Measurements from ENCODE around the gene ANTXR2. TPM values are rescaled to one million over a fixed set of nuclear protein-coding genes. Genes with fewer than 3 reads are reported as not detected.
A peak's percentile ranks its signal among the peaks of the same experiment; 100 is the strongest.

The ANTXR2 gene
- total and polyA plus RNA-seq, 2 of the 13 experiments (the other 11 are each of a cell fraction or from before 2014, with no cell fraction given) = 4.6 to 14.5 TPM

DNA sequence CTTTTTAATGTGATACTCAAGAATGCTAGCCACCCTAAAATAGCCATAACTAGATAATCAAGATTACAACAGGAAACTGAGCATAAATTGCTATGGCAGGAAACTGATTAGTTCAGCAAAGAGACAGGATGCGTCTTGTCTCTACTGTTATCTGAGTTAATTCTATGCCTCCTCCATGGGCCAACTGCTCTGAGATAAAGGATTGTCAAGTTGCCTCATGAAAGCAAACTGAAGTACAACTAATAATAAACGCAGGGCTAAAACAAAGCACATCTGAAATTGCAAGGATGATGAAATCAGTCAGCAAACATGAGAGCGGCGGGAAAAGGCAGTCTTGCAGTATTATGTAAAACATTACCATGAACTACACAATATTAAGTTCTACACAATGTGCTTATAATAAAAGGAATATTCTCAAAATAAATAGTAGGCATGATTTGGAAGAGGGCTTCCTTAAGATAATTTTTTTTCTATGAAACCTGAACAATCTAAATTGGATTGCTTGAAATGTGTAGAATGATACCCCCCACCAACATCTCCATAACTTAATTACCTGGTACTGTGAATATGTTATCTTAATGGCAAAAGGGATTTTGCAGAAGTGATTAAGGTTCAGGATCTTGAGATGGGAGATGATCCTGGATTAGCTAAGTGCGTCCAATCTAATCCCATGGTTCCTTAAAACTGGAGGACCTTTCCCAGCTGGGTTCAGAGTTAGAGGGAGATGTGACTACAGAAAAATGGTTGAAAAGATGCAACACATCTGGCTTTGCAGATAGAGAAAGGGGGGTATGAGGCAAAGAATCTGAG is 65.9 kb downstream of the ANTXR2 start (continued):
- TF ChIP-seq CEBPG (CRISPR knock-in tag; IDR thresholded peaks at IDR 0.05) (peak; percentile 90), ZNF772 (CRISPR knock-in tag; IDR thresholded peaks at IDR 0.05) (no peak), SOX5 (CRISPR knock-in tag; IDR thresholded peaks at IDR 0.05; ENCODE audit: borderline replicate concordance) (peak; percentile 82; the same call in 1 of the 2 replicates), HMG20A (CRISPR knock-in tag; IDR thresholded peaks at IDR 0.05; ENCODE audit: borderline replicate concordance) (peak; percentile 51; the same call in 1 of the 2 replicates), SMARCE1 (IDR thresholded peaks at IDR 0.05; ENCODE audit: borderline replicate concordance) (no peak), RNF2 (conservative IDR thresholded peaks at IDR 0.05; ENCODE audit: low read depth) (no peak), ZNF674 (CRISPR knock-in tag; IDR thresholded peaks at IDR 0.05; ENCODE audit: low read depth) (no peak), SNAI1 (CRISPR knock-in tag; IDR thresholded peaks at IDR 0.05; ENCODE audit: borderline replicate concordance) (no peak)
- TF ChIP-seq, protein P1, sequence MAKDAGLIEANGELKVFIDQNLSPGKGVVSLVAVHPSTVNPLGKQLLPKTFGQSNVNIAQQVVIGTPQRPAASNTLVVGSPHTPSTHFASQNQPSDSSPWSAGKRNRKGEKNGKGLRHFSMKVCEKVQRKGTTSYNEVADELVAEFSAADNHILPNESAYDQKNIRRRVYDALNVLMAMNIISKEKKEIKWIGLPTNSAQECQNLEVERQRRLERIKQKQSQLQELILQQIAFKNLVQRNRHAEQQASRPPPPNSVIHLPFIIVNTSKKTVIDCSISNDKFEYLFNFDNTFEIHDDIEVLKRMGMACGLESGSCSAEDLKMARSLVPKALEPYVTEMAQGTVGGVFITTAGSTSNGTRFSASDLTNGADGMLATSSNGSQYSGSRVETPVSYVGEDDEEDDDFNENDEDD (CRISPR knock-in tag; IDR thresholded peaks at IDR 0.05; ENCODE audit: borderline replicate concordance) = peak; percentile 71; the same call in 1 of the 2 replicates
- TF ChIP-seq, protein P2, sequence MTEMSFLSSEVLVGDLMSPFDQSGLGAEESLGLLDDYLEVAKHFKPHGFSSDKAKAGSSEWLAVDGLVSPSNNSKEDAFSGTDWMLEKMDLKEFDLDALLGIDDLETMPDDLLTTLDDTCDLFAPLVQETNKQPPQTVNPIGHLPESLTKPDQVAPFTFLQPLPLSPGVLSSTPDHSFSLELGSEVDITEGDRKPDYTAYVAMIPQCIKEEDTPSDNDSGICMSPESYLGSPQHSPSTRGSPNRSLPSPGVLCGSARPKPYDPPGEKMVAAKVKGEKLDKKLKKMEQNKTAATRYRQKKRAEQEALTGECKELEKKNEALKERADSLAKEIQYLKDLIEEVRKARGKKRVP (CRISPR knock-in tag; IDR thresholded peaks at IDR 0.05) = peak in 1 of 2 experiments; percentile 96; a peak in 2 of 4 replicates
- TF ChIP-seq, protein P3, sequence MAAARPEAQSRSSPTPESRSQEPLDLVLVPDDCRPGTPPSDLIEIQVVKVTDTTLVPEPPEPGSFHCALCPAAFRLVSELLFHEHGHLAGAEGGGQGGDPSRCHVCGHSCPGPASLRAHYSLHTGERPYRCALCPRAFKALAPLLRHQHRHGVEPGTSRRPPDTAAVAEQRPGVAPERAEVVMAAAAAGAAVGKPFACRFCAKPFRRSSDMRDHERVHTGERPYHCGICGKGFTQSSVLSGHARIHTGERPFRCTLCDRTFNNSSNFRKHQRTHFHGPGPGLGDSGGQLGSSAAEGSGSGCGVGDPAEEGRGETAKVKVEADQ (CRISPR knock-in tag; IDR thresholded peaks at IDR 0.05; ENCODE audit: borderline replicate concordance) = no peak

Data from HepG2 (cell line).